ENCODE measurements around the gene LMNTD2.

GRCh38 chr11:537622-538430 is 22.7 kb downstream of the LMNTD2 start:
- TF ChIP-seq POLR2AphosphoS5 (IDR thresholded peaks at IDR 0.05; ENCODE audit: low read depth, low read length), result no peak
- TF ChIP-seq POLR2A (IDR thresholded peaks at IDR 0.05; ENCODE audit: low read depth, low read length), result no peak
- no peak for TF ChIP-seq TAF1 (IDR thresholded peaks at IDR 0.05; ENCODE audit: borderline replicate concordance, low read depth, low read length)
